HCT116 (cell line): Measurements from ENCODE around the gene PTH2. TPM values are rescaled to one million over a fixed set of nuclear protein-coding genes. Genes with fewer than 3 reads are reported as not detected.

ENCODE experiments used
- ATAC-seq: fragments of 200-7000 bp; cut with Tn5 transposase; 2 replicates; pipeline ENCODE4 v1.9.1; 2020; ENCODE audit warnings: mild to moderate bottlenecking, moderate library complexity
- BruUV-seq: library from RNA; stranded (reverse); fragments of 400-500 nt; replicated peaks from 2 replicates; lab custom pipeline; 2021; lab: Mats Ljungman, UMichigan
- CTCF ChIA-PET: fragments of 300-600 bp; sonication (Branson Sonifier 250); formaldehyde crosslinking; loops from one replicate; lab custom pipeline; 2021; ENCODE audit warnings: antibody characterized with exemption; lab: Charles Lee
- POLR2A ChIA-PET: fragments of 300-600, 350-600 bp; sonication (Branson Sonifier 250); formaldehyde crosslinking; loops from one replicate; lab custom pipeline; 2021; ENCODE audit warnings: antibody characterized with exemption; lab: Charles Lee
- RAD21 ChIA-PET, 2 experiments: fragments of 300-600 bp; sonication (Branson Sonifier 250); formaldehyde crosslinking; loops; one replicate each; lab custom pipeline; 2023; ENCODE audit warnings: low total read pairs in 2 of 2; ENCODE audit not compliant: uncharacterized antibody in 2 of 2, unreplicated experiment in 2 of 2, low non-redundant PET in 1 of 2; lab: Charles Lee
- DNase-seq: peaks from one replicate; pipeline ENCODE4 v3.0.0-alpha.2; 2010; ENCODE audit warnings: low read depth, low spot score
- H2AFZ ChIP-seq: fragments of 200-600 bp; shearing (Covaris generic), sonication (generic); 2 replicates; pipeline ENCODE4 v1.6.1; 2017; ENCODE audit warnings: low read depth, mixed run types, mixed read lengths, antibody characterized with exemption, low read length; ENCODE audit not compliant: poor library complexity, severe bottlenecking
- H3K27ac ChIP-seq: 2 replicates; pipeline ENCODE4 v1.5.1; 2012; ENCODE audit warnings: low read depth, low read length
- H3K27me3 ChIP-seq: fragments of 200-600 bp; sonication (generic); 2 replicates; pipeline ENCODE4 v1.6.1; 2016; ENCODE audit warnings: mixed run types, low read length, mixed read lengths; ENCODE audit not compliant: insufficient read depth
- H3K36me3 ChIP-seq, 2 experiments: fragments of 200-500 bp in 1 of 2; fragments of 200-600 bp in 1 of 2; sonication (Bioruptor generic) in 1 of 2; sonication (generic) in 1 of 2; 2 replicates each; pipeline versions ENCODE4 v1.5.1 to v1.6.1; 2014 to 2016; ENCODE audit warnings: low read length in 2 of 2, inconsistent platforms in 1 of 2, mixed read lengths in 1 of 2, mixed run types in 1 of 2; ENCODE audit not compliant: insufficient read depth in 2 of 2, control insufficient read depth in 1 of 2
- H3K4me1 ChIP-seq, 2 experiments: fragments of 200-600 bp in 1 of 2; sonication (generic) in 1 of 2; 2 replicates each; pipeline versions ENCODE4 v1.5.1 to v1.6.1; 2012 to 2017; ENCODE audit warnings: low read length in 2 of 2, inconsistent platforms in 1 of 2, mild to moderate bottlenecking in 1 of 2, mixed read lengths in 1 of 2, mixed run types in 1 of 2, moderate library complexity in 1 of 2; ENCODE audit not compliant: insufficient read depth in 2 of 2, control insufficient read depth in 1 of 2
- H3K4me2 ChIP-seq: fragments of 200-600 bp; sonication (generic); 2 replicates; pipeline ENCODE4 v1.6.1; 2017; ENCODE audit warnings: mixed run types, low read length, mixed read lengths
- H3K4me3 ChIP-seq, 2 experiments: fragments of 200-600 bp in 1 of 2; sonication (generic) in 1 of 2; replicated peaks in 1 of 2; 2 replicates each; pipeline ENCODE4 v1.5.1; 2011 to 2016; ENCODE audit warnings: low read length in 2 of 2, control low read depth in 1 of 2, low read depth in 1 of 2, mild to moderate bottlenecking in 1 of 2, mixed read lengths in 1 of 2, mixed run types in 1 of 2
- H3K79me2 ChIP-seq: fragments of 200-600 bp; sonication (generic); 2 replicates; pipeline ENCODE4 v1.6.1; 2017; ENCODE audit warnings: mild to moderate bottlenecking, mixed run types, low read length, moderate library complexity, mixed read lengths; ENCODE audit not compliant: insufficient read depth
- H3K9ac ChIP-seq: fragments of 200-600 bp; sonication (generic); 2 replicates; pipeline ENCODE4 v1.6.1; 2016; ENCODE audit warnings: low read length, mixed read lengths
- H3K9me2 ChIP-seq: fragments of 200-600 bp; sonication (generic), shearing (Covaris generic); 2 replicates; pipeline ENCODE4 v1.6.1; 2017; ENCODE audit warnings: mixed run types, mild to moderate bottlenecking, moderate library complexity; ENCODE audit not compliant: insufficient read depth
- H3K9me3 ChIP-seq, 2 experiments: fragments of 200-500 bp in 1 of 2; fragments of 200-600 bp in 1 of 2; sonication (Bioruptor generic) in 1 of 2; sonication (generic) in 1 of 2; 2 replicates each; pipeline ENCODE4 v1.6.1; 2014 to 2017; ENCODE audit warnings: low read length in 2 of 2, mixed read lengths in 2 of 2, inconsistent platforms in 1 of 2, low read depth in 1 of 2, mild to moderate bottlenecking in 1 of 2, mixed run types in 1 of 2, moderate library complexity in 1 of 2; ENCODE audit not compliant: control insufficient read depth in 1 of 2, insufficient read depth in 1 of 2
- H4K20me1 ChIP-seq: fragments of 200-600 bp; sonication (generic), shearing (Covaris generic); 2 replicates; pipeline ENCODE4 v1.6.1; 2017; ENCODE audit warnings: mixed run types, mild to moderate bottlenecking, moderate library complexity; ENCODE audit not compliant: insufficient read depth
- ELF1 ChIP-seq: IDR thresholded peaks from 2 replicates; pipeline ENCODE4 v1.6.1; 2012; ENCODE audit warnings: low read depth, borderline replicate concordance
- FOSL1 ChIP-seq: IDR thresholded peaks from 2 replicates; pipeline ENCODE4 v1.6.1; 2012; ENCODE audit warnings: low read depth
- JUND ChIP-seq: IDR thresholded peaks from 2 replicates; pipeline ENCODE4 v1.6.1; 2012
- POLR2A ChIP-seq: IDR thresholded peaks from 2 replicates; pipeline ENCODE4 v1.7.0; 2011; ENCODE audit warnings: borderline replicate concordance; ENCODE audit not compliant: insufficient read depth, insufficient read length; ENCODE audit errors: extremely low read depth
- POLR2AphosphoS5 ChIP-seq: IDR thresholded peaks from 2 replicates; pipeline ENCODE4 v1.6.1; 2011; ENCODE audit warnings: mild to moderate bottlenecking, low read depth, low read length, moderate library complexity
- RAD21 ChIP-seq: IDR thresholded peaks from 2 replicates; pipeline ENCODE4 v1.6.1; 2012; ENCODE audit warnings: low read depth, mild to moderate bottlenecking
- REST ChIP-seq: IDR thresholded peaks from 2 replicates; pipeline ENCODE4 v1.6.1; 2012; ENCODE audit warnings: low read depth
- SP1 ChIP-seq: IDR thresholded peaks from 2 replicates; pipeline ENCODE4 v1.6.1; 2012; ENCODE audit warnings: low read depth
- SRF ChIP-seq: IDR thresholded peaks from 2 replicates; pipeline ENCODE4 v1.6.1; 2012; ENCODE audit warnings: low read depth
- TCF7L2 ChIP-seq: IDR thresholded peaks from 2 replicates; pipeline ENCODE4 v1.7.0; 2011; ENCODE audit warnings: borderline replicate concordance, inconsistent platforms; ENCODE audit not compliant: insufficient read depth, insufficient read length; ENCODE audit errors: extremely low read depth
- ZBTB33 ChIP-seq: IDR thresholded peaks from 2 replicates; pipeline ENCODE4 v1.6.1; 2011; ENCODE audit warnings: mild to moderate bottlenecking, low read length, moderate library complexity; ENCODE audit not compliant: insufficient replicate concordance; ENCODE audit errors: extremely low read depth
- ZNF274 ChIP-seq: fragments of 200-500 bp; sonication (Bioruptor generic); IDR thresholded peaks from 2 replicates; pipeline ENCODE4 v1.6.1; 2014; ENCODE audit warnings: mild to moderate bottlenecking, low read depth, low read length, inconsistent platforms
- intact Hi-C: fragments of 100-400 bp; cut with micrococcal nuclease; formaldehyde crosslinking; loops from 2 replicates; pipeline ENCODE4 v1.10.0; 2022
- total RNA-seq: library from RNA; stranded (reverse); gene quantifications from one replicate; pipeline ENCODE4 v1.2.1, GENCODE V29; 2021; ENCODE audit not compliant: unreplicated experiment

PTH2 gene
- total RNA-seq, 1 experiment from 2014 or later: 9.5 TPM

- Histone ChIP-seq H3K9ac (no peak overlapping the region), H4K20me1 (no peaks in the 10 kb centered on the region), H3K79me2 (peaks cover 24% of the 10 kb centered on the region), H3K9me2 (no peaks in the 10 kb centered on the region), H2AFZ (no peak overlapping the region), H3K36me3 (no peaks in the 10 kb centered on the region), H3K9me3 (no peaks in the 10 kb centered on the region), H3K27ac (no peak overlapping the region), H3K4me1 (peaks cover 10 to 20% of the 10 kb centered on the region in 2 experiments; a peak in 2 of 4 replicates), H3K4me2 (no peak overlapping the region), H3K4me3 (no peak overlapping the region), H3K27me3 (no peaks in the 10 kb centered on the region)
- DNase-seq (no peak), ATAC-seq (no peak)
- ChIA-PET CTCF (interaction anchor here (1.5 kb wide), 1 partner anchor 18 kb away, joined by 5 read pairs; the partner anchor contains the start of gene FLT3LG), RAD21 (no interaction called here), POLR2A (interaction anchor here (1.5 kb wide), 1 partner anchor 39 kb away, joined by 5 read pairs; no protein-coding TSS in a partner anchor)
- intact Hi-C loops: no loop called here
- no TSS peak for BruUV-seq
- TF ChIP-seq RAD21 (no peak), TCF7L2 (no peak), ZNF274 (no peak), POLR2A (no peak), ELF1 (no peak), ZBTB33 (no peak), SP1 (no peak), POLR2AphosphoS5 (no peak), SRF (no peak), REST (no peak), JUND (no peak), FOSL1 (no peak)
Measured at GRCh38 chr19:49455773-49456172, 32.5 kb upstream of the PTH2 start.
